ENCODE measurements around the gene GRM5.

DNA sequence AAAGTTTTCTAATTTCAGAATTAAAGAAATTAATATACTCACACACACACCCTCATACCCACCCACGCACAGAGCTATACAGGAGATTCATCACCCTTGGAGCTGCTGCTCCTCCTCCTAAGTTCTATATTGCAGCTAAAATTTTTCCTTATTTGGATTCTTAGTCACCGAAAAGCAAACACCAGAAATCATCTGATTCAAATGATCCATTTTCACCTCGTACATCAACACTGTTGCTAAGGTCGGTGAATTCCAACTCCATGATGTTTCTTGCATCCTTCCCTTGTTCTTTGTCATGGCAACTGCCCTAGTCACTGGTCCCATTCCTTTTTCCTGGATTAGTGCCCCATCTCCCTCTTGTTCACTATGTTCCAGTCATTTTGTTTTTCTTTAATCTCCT, 286.2 kb downstream of the GRM5 start:
- TF ChIP-seq, protein P1, sequence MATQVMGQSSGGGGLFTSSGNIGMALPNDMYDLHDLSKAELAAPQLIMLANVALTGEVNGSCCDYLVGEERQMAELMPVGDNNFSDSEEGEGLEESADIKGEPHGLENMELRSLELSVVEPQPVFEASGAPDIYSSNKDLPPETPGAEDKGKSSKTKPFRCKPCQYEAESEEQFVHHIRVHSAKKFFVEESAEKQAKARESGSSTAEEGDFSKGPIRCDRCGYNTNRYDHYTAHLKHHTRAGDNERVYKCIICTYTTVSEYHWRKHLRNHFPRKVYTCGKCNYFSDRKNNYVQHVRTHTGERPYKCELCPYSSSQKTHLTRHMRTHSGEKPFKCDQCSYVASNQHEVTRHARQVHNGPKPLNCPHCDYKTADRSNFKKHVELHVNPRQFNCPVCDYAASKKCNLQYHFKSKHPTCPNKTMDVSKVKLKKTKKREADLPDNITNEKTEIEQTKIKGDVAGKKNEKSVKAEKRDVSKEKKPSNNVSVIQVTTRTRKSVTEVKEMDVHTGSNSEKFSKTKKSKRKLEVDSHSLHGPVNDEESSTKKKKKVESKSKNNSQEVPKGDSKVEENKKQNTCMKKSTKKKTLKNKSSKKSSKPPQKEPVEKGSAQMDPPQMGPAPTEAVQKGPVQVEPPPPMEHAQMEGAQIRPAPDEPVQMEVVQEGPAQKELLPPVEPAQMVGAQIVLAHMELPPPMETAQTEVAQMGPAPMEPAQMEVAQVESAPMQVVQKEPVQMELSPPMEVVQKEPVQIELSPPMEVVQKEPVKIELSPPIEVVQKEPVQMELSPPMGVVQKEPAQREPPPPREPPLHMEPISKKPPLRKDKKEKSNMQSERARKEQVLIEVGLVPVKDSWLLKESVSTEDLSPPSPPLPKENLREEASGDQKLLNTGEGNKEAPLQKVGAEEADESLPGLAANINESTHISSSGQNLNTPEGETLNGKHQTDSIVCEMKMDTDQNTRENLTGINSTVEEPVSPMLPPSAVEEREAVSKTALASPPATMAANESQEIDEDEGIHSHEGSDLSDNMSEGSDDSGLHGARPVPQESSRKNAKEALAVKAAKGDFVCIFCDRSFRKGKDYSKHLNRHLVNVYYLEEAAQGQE (IDR thresholded peaks at IDR 0.05): no peak
- TF ChIP-seq SP1 (IDR thresholded peaks at IDR 0.05) (no peak), JUND (IDR thresholded peaks at IDR 0.05) (no peak)
- TF ChIP-seq, protein P2, sequence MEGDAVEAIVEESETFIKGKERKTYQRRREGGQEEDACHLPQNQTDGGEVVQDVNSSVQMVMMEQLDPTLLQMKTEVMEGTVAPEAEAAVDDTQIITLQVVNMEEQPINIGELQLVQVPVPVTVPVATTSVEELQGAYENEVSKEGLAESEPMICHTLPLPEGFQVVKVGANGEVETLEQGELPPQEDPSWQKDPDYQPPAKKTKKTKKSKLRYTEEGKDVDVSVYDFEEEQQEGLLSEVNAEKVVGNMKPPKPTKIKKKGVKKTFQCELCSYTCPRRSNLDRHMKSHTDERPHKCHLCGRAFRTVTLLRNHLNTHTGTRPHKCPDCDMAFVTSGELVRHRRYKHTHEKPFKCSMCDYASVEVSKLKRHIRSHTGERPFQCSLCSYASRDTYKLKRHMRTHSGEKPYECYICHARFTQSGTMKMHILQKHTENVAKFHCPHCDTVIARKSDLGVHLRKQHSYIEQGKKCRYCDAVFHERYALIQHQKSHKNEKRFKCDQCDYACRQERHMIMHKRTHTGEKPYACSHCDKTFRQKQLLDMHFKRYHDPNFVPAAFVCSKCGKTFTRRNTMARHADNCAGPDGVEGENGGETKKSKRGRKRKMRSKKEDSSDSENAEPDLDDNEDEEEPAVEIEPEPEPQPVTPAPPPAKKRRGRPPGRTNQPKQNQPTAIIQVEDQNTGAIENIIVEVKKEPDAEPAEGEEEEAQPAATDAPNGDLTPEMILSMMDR (IDR thresholded peaks at IDR 0.05; ENCODE audit: low read depth, low read length, missing input control): no peak
- TF ChIP-seq, protein P3, sequence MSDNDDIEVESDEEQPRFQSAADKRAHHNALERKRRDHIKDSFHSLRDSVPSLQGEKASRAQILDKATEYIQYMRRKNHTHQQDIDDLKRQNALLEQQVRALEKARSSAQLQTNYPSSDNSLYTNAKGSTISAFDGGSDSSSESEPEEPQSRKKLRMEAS (IDR thresholded peaks at IDR 0.05): no peak
